ENCODE measurements around the gene TCF4.

GRCh38 chr18:55404832-55405465 lies 183.0 kb downstream of the TCF4 start:
- TF ChIP-seq RORB (CRISPR knock-in tag; IDR thresholded peaks at IDR 0.05) = no peak
- TF ChIP-seq CTCF (IDR thresholded peaks at IDR 0.05) = no peak
- TF ChIP-seq IRF2 (CRISPR knock-in tag; IDR thresholded peaks at IDR 0.05; ENCODE audit: borderline replicate concordance, low read depth) = no peak
- no peak for TF ChIP-seq MXD4 (CRISPR knock-in tag; IDR thresholded peaks at IDR 0.05; ENCODE audit: borderline replicate concordance)
- TF ChIP-seq, protein P1, sequence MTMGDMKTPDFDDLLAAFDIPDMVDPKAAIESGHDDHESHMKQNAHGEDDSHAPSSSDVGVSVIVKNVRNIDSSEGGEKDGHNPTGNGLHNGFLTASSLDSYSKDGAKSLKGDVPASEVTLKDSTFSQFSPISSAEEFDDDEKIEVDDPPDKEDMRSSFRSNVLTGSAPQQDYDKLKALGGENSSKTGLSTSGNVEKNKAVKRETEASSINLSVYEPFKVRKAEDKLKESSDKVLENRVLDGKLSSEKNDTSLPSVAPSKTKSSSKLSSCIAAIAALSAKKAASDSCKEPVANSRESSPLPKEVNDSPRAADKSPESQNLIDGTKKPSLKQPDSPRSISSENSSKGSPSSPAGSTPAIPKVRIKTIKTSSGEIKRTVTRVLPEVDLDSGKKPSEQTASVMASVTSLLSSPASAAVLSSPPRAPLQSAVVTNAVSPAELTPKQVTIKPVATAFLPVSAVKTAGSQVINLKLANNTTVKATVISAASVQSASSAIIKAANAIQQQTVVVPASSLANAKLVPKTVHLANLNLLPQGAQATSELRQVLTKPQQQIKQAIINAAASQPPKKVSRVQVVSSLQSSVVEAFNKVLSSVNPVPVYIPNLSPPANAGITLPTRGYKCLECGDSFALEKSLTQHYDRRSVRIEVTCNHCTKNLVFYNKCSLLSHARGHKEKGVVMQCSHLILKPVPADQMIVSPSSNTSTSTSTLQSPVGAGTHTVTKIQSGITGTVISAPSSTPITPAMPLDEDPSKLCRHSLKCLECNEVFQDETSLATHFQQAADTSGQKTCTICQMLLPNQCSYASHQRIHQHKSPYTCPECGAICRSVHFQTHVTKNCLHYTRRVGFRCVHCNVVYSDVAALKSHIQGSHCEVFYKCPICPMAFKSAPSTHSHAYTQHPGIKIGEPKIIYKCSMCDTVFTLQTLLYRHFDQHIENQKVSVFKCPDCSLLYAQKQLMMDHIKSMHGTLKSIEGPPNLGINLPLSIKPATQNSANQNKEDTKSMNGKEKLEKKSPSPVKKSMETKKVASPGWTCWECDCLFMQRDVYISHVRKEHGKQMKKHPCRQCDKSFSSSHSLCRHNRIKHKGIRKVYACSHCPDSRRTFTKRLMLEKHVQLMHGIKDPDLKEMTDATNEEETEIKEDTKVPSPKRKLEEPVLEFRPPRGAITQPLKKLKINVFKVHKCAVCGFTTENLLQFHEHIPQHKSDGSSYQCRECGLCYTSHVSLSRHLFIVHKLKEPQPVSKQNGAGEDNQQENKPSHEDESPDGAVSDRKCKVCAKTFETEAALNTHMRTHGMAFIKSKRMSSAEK (CRISPR knock-in tag; IDR thresholded peaks at IDR 0.05; ENCODE audit: borderline replicate concordance) = no peak
- TF ChIP-seq ETV6 (CRISPR knock-in tag; IDR thresholded peaks at IDR 0.05) = no peak
- TF ChIP-seq E2F1 (CRISPR knock-in tag; IDR thresholded peaks at IDR 0.05) = no peak
- no peak for TF ChIP-seq ZNF232 (CRISPR knock-in tag; IDR thresholded peaks at IDR 0.05)
- TF ChIP-seq, protein P2, sequence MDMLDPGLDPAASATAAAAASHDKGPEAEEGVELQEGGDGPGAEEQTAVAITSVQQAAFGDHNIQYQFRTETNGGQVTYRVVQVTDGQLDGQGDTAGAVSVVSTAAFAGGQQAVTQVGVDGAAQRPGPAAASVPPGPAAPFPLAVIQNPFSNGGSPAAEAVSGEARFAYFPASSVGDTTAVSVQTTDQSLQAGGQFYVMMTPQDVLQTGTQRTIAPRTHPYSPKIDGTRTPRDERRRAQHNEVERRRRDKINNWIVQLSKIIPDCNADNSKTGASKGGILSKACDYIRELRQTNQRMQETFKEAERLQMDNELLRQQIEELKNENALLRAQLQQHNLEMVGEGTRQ (CRISPR knock-in tag; IDR thresholded peaks at IDR 0.05) = no peak
- no peak for TF ChIP-seq FOXJ3 (CRISPR knock-in tag; IDR thresholded peaks at IDR 0.05; ENCODE audit: borderline replicate concordance)
- TF ChIP-seq, protein P3, sequence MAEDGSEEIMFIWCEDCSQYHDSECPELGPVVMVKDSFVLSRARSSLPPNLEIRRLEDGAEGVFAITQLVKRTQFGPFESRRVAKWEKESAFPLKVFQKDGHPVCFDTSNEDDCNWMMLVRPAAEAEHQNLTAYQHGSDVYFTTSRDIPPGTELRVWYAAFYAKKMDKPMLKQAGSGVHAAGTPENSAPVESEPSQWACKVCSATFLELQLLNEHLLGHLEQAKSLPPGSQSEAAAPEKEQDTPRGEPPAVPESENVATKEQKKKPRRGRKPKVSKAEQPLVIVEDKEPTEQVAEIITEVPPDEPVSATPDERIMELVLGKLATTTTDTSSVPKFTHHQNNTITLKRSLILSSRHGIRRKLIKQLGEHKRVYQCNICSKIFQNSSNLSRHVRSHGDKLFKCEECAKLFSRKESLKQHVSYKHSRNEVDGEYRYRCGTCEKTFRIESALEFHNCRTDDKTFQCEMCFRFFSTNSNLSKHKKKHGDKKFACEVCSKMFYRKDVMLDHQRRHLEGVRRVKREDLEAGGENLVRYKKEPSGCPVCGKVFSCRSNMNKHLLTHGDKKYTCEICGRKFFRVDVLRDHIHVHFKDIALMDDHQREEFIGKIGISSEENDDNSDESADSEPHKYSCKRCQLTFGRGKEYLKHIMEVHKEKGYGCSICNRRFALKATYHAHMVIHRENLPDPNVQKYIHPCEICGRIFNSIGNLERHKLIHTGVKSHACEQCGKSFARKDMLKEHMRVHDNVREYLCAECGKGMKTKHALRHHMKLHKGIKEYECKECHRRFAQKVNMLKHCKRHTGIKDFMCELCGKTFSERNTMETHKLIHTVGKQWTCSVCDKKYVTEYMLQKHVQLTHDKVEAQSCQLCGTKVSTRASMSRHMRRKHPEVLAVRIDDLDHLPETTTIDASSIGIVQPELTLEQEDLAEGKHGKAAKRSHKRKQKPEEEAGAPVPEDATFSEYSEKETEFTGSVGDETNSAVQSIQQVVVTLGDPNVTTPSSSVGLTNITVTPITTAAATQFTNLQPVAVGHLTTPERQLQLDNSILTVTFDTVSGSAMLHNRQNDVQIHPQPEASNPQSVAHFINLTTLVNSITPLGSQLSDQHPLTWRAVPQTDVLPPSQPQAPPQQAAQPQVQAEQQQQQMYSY (CRISPR knock-in tag; IDR thresholded peaks at IDR 0.05) = no peak
- no peak for TF ChIP-seq KAT7 (CRISPR knock-in tag; IDR thresholded peaks at IDR 0.05; ENCODE audit: borderline replicate concordance)
- TF ChIP-seq ATF6 (CRISPR knock-in tag; IDR thresholded peaks at IDR 0.05) = no peak
- TF ChIP-seq ATF3 (CRISPR knock-in tag; conservative IDR thresholded peaks at IDR 0.05) = no peak

Data from WTC11 (cell line).